Kidney glomerular epithelial cell (primary cell): ENCODE measurements around the gene MGRN1.

Experiments used
- DNase-seq: peaks from one replicate; lab custom pipeline; 2025; lab: John Stamatoyannopoulos, UW

MGRN1 gene

GRCh38 chr16:4604401-4604800 is 20.2 kb upstream of the MGRN1 start:
- DNase-seq = no peak

- no peak for DNase-seq
Measured at GRCh38 chr16:4606354-4606753, 18.3 kb upstream of the MGRN1 start.

- no peak for DNase-seq
Measured at GRCh38 chr16:4607841-4608703, 16.6 kb upstream of the MGRN1 start.

GRCh38 chr16:4608704-4608980 is 16.0 kb upstream of the MGRN1 start:
- no peak for DNase-seq

GRCh38 chr16:4609200-4610010 is 15.2 kb upstream of the MGRN1 start:
- DNase-seq = no peak

GRCh38 chr16:4610011-4611005 is 14.3 kb upstream of the MGRN1 start:
- no peak for DNase-seq

GRCh38 chr16:4611337-4612021 is 13.1 kb upstream of the MGRN1 start:
- no peak for DNase-seq

- no peak for DNase-seq
Measured at GRCh38 chr16:4612474-4612931, 12.1 kb upstream of the MGRN1 start.

- no peak for DNase-seq
Measured at GRCh38 chr16:4612977-4613635, 11.5 kb upstream of the MGRN1 start.

- DNase-seq = peak; percentile 17
Measured at GRCh38 chr16:4613636-4614570, 10.7 kb upstream of the MGRN1 start.

- peak; percentile 61 for DNase-seq
Measured at GRCh38 chr16:4614571-4615383, 9.8 kb upstream of the MGRN1 start, which contains the start of gene UBALD1. Gene UBALD1 (minus strand): TSS chr16:4614888. CDS start chr16:4614797, 91 bp downstream.

GRCh38 chr16:4615384-4616046 is 9.1 kb upstream of the MGRN1 start:
- no peak for DNase-seq

- peak; percentile 99 for DNase-seq
Measured at GRCh38 chr16:4616047-4616811, 8.4 kb upstream of the MGRN1 start.

GRCh38 chr16:4617880-4618279 is 6.7 kb upstream of the MGRN1 start:
- DNase-seq = no peak

GRCh38 chr16:4618645-4619418 is 5.8 kb upstream of the MGRN1 start:
- DNase-seq = no peak

- DNase-seq = no peak
Measured at GRCh38 chr16:4623593-4623992, 1.0 kb upstream of the MGRN1 start.
